Chondrocyte (in vitro differentiated cells): Measurements from ENCODE around the gene CHM. TPM values are rescaled to one million over a fixed set of nuclear protein-coding genes. Genes with fewer than 3 reads are reported as not detected.

Experiments used
- DNase-seq: peaks from one replicate; pipeline ENCODE4 v3.0.0; 2021; ENCODE audit warnings: mixed read lengths, low spot score
- H3K27ac Mint-ChIP-seq: one replicate; pipeline ENCODE4 v1.8.0; 2021; ENCODE audit warnings: mild to moderate bottlenecking, moderate library complexity, mixed read lengths; ENCODE audit not compliant: unreplicated experiment
- H3K27me3 Mint-ChIP-seq: 2 replicates; pipeline ENCODE4 v1.8.0; 2021; ENCODE audit warnings: low read depth, mixed read lengths
- H3K36me3 Mint-ChIP-seq: 2 replicates; pipeline ENCODE4 v1.8.0; 2021; ENCODE audit warnings: low read depth, mixed read lengths
- H3K4me1 Mint-ChIP-seq: 2 replicates; pipeline ENCODE4 v1.8.0; 2021; ENCODE audit warnings: low read depth, mild to moderate bottlenecking, mixed read lengths
- H3K4me3 Mint-ChIP-seq: one replicate; pipeline ENCODE4 v1.8.0; 2021; ENCODE audit warnings: mild to moderate bottlenecking, moderate library complexity, mixed read lengths; ENCODE audit not compliant: unreplicated experiment
- H3K9me3 Mint-ChIP-seq: 2 replicates; pipeline ENCODE4 v1.8.0; 2021; ENCODE audit warnings: low read depth, mixed read lengths
- CTCF ChIP-seq: fragments of 200-600 bp; sonication (generic); IDR thresholded peaks from 2 replicates; pipeline ENCODE4 v1.5.0; 2021; ENCODE audit warnings: antibody characterized with exemption, mild to moderate bottlenecking, moderate library complexity
- total RNA-seq: library from RNA; stranded (reverse); gene quantifications from 3 replicates; pipeline ENCODE4 v1.2.1, GENCODE V29; 2021

Gene CHM
- total RNA-seq, 1 donor from 2014 or later: 55.1 TPM

DNA sequence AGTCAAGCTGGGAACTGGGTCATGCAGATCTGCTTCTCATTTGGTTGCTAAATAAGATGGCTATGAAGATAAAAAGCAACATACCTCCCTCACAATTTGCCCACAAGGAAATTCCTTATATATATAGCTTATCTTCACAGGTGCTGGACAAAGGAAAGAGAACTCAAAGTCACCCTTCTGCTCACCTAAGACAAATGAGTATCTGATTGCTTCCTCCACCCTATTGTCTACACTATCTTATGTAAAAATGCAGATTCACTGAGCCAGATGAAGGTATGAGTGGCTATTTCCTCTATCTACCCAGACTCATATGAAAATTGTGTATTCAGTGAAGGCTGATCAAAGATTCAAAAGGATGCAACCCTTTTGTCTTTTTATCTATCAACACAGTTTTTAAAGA is 50.8 kb downstream of the CHM start:
- Mint-ChIP-seq H3K27ac (no peak overlapping the region), H3K27me3 (no peaks in the 10 kb centered on the region), H3K4me1 (peaks cover 22% of the 10 kb centered on the region), H3K9me3 (no peaks in the 10 kb centered on the region), H3K4me3 (no peak overlapping the region), H3K36me3 (no peaks in the 10 kb centered on the region)
- TF ChIP-seq CTCF: no peak
- no peak for DNase-seq

- DNase-seq: no peak
- Mint-ChIP-seq H3K9me3 (no peaks in the 10 kb centered on the region), H3K36me3 (no peaks in the 10 kb centered on the region), H3K27me3 (no peaks in the 10 kb centered on the region), H3K4me3 (no peak overlapping the region), H3K27ac (no peak overlapping the region), H3K4me1 (peaks cover 22% of the 10 kb centered on the region)
- TF ChIP-seq CTCF: no peak
These were observed 51.7 kb downstream of the CHM start for GRCh38 chrX:85995641-85996040.

DNA sequence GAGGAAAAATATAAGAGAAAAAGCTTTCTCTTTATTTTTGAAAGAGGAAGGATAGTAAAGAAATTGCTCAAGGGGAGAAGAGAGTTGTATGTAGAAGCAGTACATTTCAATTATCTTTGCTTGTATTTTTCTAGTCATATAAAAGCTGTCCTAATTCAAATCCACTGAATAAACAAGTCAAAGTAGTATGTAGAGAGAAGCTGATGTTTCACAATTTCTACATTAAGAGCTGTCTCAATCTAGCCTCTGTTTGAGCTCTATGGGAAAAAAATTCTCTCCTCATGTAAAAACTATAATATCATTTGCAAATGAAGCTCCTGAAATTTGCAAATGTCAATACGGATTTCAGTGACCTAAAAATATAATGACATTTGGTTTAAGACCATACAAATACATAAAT is 52.6 kb downstream of the CHM start:
- Mint-ChIP-seq H3K27me3 (no peaks in the 10 kb centered on the region), H3K4me1 (peaks cover 22% of the 10 kb centered on the region), H3K9me3 (no peaks in the 10 kb centered on the region), H3K36me3 (no peaks in the 10 kb centered on the region), H3K27ac (no peak overlapping the region), H3K4me3 (no peak overlapping the region)
- no peak for DNase-seq
- TF ChIP-seq CTCF: no peak

DNA sequence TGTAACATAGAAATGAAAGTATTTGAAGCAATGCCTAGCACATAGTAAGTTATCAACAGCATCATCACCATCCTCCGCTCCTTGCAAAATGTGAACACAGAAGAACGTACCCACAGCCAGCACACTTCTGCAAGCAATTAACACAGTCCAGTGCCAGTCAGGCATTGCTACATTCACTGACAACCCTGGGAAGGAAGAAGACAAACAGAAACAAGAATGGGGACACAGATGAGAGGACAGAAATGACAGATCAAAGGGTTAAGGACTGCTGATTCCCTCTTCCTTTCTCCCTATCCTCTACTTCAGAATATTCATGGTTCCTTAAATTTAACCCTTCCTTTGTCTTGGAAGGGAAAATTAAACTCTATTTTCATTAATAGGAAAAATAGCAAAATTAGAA is 53.1 kb downstream of the CHM start:
- Mint-ChIP-seq H3K36me3 (no peaks in the 10 kb centered on the region), H3K27ac (no peak overlapping the region), H3K9me3 (peaks cover 4% of the 10 kb centered on the region), H3K4me3 (no peak overlapping the region), H3K27me3 (no peaks in the 10 kb centered on the region), H3K4me1 (peaks cover 22% of the 10 kb centered on the region)
- no peak for DNase-seq
- no peak for TF ChIP-seq CTCF

GRCh38 chrX:85993539-85994197 is 53.7 kb downstream of the CHM start:
- H3K4me3 Mint-ChIP-seq: no peak overlapping the region
- no peak for DNase-seq

More at GRCh38 chrX:85993539-85994197, 53.7 kb downstream of the CHM start:
- Mint-ChIP-seq H3K36me3 (peaks cover under 1% of the 10 kb centered on the region), H3K27me3 (no peaks in the 10 kb centered on the region), H3K4me1 (peaks cover 22% of the 10 kb centered on the region), H3K9me3 (peaks cover 7% of the 10 kb centered on the region), H3K27ac (no peak overlapping the region)
- no peak for TF ChIP-seq CTCF
